ENCODE results near the gene MEGF11.

DNA sequence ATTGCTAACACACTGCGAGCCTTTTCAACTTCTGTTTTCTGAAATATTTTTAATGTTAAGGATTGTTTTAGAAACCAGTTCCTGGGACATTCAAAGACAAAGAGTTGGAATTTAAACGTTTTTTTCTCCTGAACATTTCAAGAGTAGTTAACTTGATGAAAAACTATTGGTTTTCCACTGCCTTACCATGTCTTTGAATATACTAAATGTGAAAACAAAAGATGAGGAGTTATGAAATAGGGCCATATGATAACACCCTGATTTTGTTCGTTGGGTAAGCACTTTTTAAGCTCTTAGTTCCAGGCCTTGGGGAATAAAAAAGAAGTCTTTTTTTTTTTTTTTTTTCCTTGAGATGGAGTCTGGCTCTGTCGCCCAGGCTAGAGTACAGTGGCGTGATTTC lies 42.6 kb upstream of the MEGF11 start:
- TF ChIP-seq POLR2A (IDR thresholded peaks at IDR 0.05), result no peak
- TF ChIP-seq, protein P1, sequence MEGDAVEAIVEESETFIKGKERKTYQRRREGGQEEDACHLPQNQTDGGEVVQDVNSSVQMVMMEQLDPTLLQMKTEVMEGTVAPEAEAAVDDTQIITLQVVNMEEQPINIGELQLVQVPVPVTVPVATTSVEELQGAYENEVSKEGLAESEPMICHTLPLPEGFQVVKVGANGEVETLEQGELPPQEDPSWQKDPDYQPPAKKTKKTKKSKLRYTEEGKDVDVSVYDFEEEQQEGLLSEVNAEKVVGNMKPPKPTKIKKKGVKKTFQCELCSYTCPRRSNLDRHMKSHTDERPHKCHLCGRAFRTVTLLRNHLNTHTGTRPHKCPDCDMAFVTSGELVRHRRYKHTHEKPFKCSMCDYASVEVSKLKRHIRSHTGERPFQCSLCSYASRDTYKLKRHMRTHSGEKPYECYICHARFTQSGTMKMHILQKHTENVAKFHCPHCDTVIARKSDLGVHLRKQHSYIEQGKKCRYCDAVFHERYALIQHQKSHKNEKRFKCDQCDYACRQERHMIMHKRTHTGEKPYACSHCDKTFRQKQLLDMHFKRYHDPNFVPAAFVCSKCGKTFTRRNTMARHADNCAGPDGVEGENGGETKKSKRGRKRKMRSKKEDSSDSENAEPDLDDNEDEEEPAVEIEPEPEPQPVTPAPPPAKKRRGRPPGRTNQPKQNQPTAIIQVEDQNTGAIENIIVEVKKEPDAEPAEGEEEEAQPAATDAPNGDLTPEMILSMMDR (IDR thresholded peaks at IDR 0.05), result no peak
